Astrocyte of the cerebellum (primary cell): ENCODE data around the gene PRKAR1B.

Experiments used
- DNase-seq: peaks from one replicate; pipeline ENCODE4 v3.0.0-alpha.2; 2011; ENCODE audit warnings: low read depth
- H3K4me3 ChIP-seq: 2 replicates; pipeline ENCODE4 v1.5.1; 2011; ENCODE audit warnings: mild to moderate bottlenecking, low read depth, low read length, moderate library complexity
- CTCF ChIP-seq: IDR thresholded peaks from 2 replicates; pipeline ENCODE4 v1.5.1; 2012; ENCODE audit warnings: low read length, low read depth, moderate library complexity, mild to moderate bottlenecking; ENCODE audit errors: missing control alignments
- in situ Hi-C: cut with HindIII; loops from 2 replicates; pipeline ENCODE4 v1.10.0; 2017; ENCODE audit warnings: low sequenced_read_pairs

The PRKAR1B gene

GRCh38 chr7:684416-684815 lies 42.7 kb downstream of the PRKAR1B start:
- H3K4me3 ChIP-seq = no peak overlapping the region
- DNase-seq = no peak
- in situ Hi-C loops = no loop called here
- TF ChIP-seq CTCF = no peak

GRCh38 chr7:683526-684205 lies 43.4 kb downstream of the PRKAR1B start:
- in situ Hi-C loops = no loop called here
- TF ChIP-seq CTCF = no peak
- DNase-seq = no peak
- no peak overlapping the region for H3K4me3 ChIP-seq

GRCh38 chr7:682810-683209 lies 44.3 kb downstream of the PRKAR1B start:
- no peak for TF ChIP-seq CTCF
- in situ Hi-C loops = no loop called here

GRCh38 chr7:681551-682307 lies 45.4 kb downstream of the PRKAR1B start:
- in situ Hi-C loops = no loop called here
- DNase-seq = no peak
- no peak for TF ChIP-seq CTCF
- no peak overlapping the region for H3K4me3 ChIP-seq

More at GRCh38 chr7:682810-683209, 44.3 kb downstream of the PRKAR1B start:
- DNase-seq = no peak
- no peak overlapping the region for H3K4me3 ChIP-seq

GRCh38 chr7:680411-681127 lies 46.5 kb downstream of the PRKAR1B start:
- H3K4me3 ChIP-seq = no peak overlapping the region
- TF ChIP-seq CTCF = no peak
- DNase-seq = no peak
- in situ Hi-C loops = no loop called here

GRCh38 chr7:676972-677385 lies 50.1 kb downstream of the PRKAR1B start:
- in situ Hi-C loops = no loop called here
- TF ChIP-seq CTCF = no peak
- H3K4me3 ChIP-seq = no peak overlapping the region
- no peak for DNase-seq
